ENCODE measurements around the gene NIT2.

NIT2 gene

GRCh38 chr3:100310355-100310965, 24.1 kb upstream of the NIT2 start:
- H3K27me3 ChIP-seq (ENCODE audit: control insufficient read depth, low read length): no peaks in the 10 kb centered on the region
- H3K27ac ChIP-seq (ENCODE audit: low read depth, low read length): no peak overlapping the region
- no peak for TF ChIP-seq EZH2phosphoT487 (IDR thresholded peaks at IDR 0.05; ENCODE audit: borderline replicate concordance, low read length)
- TF ChIP-seq CTCF (IDR thresholded peaks at IDR 0.05; ENCODE audit: low read depth, low read length, poor library complexity, severe bottlenecking): no peak
- H3K4me1 ChIP-seq (ENCODE audit: control insufficient read depth, low read length): no peaks in the 10 kb centered on the region
- no peaks in the 10 kb centered on the region for H3F3A ChIP-seq (ENCODE audit: control insufficient read depth, insufficient read depth)
- no peak overlapping the region for H3K4me3 ChIP-seq (ENCODE audit: low read length)
- H3K4me2 ChIP-seq (ENCODE audit: low read length): no peak overlapping the region
- peaks cover 7% of the 10 kb centered on the region; the same call in 1 of the 2 replicates for H3K36me3 ChIP-seq (ENCODE audit: control insufficient read depth, low read length)
- no peaks in the 10 kb centered on the region for H3K9me3 ChIP-seq (ENCODE audit: control insufficient read depth, insufficient read depth, low read length)
- no peaks in the 10 kb centered on the region for H3K79me2 ChIP-seq (ENCODE audit: control insufficient read depth, low read length)
- no peaks in the 10 kb centered on the region for H4K20me1 ChIP-seq (ENCODE audit: control insufficient read depth, insufficient read depth, low read depth, low read length)
- no peaks in the 10 kb centered on the region for H3K9me2 ChIP-seq (replicated peaks; ENCODE audit: control insufficient read depth, low read length)

GRCh38 chr3:100311011-100311410, 23.5 kb upstream of the NIT2 start:
- Histone ChIP-seq H3F3A (ENCODE audit: control insufficient read depth, insufficient read depth) (no peaks in the 10 kb centered on the region), H3K4me3 (ENCODE audit: low read length) (no peak overlapping the region), H4K20me1 (ENCODE audit: control insufficient read depth, insufficient read depth, low read depth, low read length) (no peaks in the 10 kb centered on the region), H3K27me3 (ENCODE audit: control insufficient read depth, low read length) (no peaks in the 10 kb centered on the region), H3K36me3 (ENCODE audit: control insufficient read depth, low read length) (peaks cover 7% of the 10 kb centered on the region; the same call in 1 of the 2 replicates), H3K79me2 (ENCODE audit: control insufficient read depth, low read length) (no peaks in the 10 kb centered on the region), H3K9me2 (replicated peaks; ENCODE audit: control insufficient read depth, low read length) (no peaks in the 10 kb centered on the region), H3K4me2 (ENCODE audit: low read length) (no peak overlapping the region), H3K9me3 (ENCODE audit: control insufficient read depth, insufficient read depth, low read length) (no peaks in the 10 kb centered on the region), H3K27ac (ENCODE audit: low read depth, low read length) (no peak overlapping the region), H3K4me1 (ENCODE audit: control insufficient read depth, low read length) (no peaks in the 10 kb centered on the region)
- TF ChIP-seq EZH2phosphoT487 (IDR thresholded peaks at IDR 0.05; ENCODE audit: borderline replicate concordance, low read length) (no peak), CTCF (IDR thresholded peaks at IDR 0.05; ENCODE audit: low read depth, low read length, poor library complexity, severe bottlenecking) (no peak)

- no peaks in the 10 kb centered on the region for H3K9me3 ChIP-seq (ENCODE audit: control insufficient read depth, insufficient read depth, low read length)
- TF ChIP-seq CTCF (IDR thresholded peaks at IDR 0.05; ENCODE audit: low read depth, low read length, poor library complexity, severe bottlenecking) (peak; percentile 64), EZH2phosphoT487 (IDR thresholded peaks at IDR 0.05; ENCODE audit: borderline replicate concordance, low read length) (no peak)
Measured at GRCh38 chr3:100316641-100317069, 17.9 kb upstream of the NIT2 start.

More at GRCh38 chr3:100316641-100317069, 17.9 kb upstream of the NIT2 start:
- no peak overlapping the region for H3K4me3 ChIP-seq (ENCODE audit: low read length)
- H3K27me3 ChIP-seq (ENCODE audit: control insufficient read depth, low read length): no peaks in the 10 kb centered on the region
- no peak overlapping the region for H3K27ac ChIP-seq (ENCODE audit: low read depth, low read length)
- H3K79me2 ChIP-seq (ENCODE audit: control insufficient read depth, low read length): no peaks in the 10 kb centered on the region
- no peaks in the 10 kb centered on the region for H3K36me3 ChIP-seq (ENCODE audit: control insufficient read depth, low read length)
- 0 out of 2 replicates have a peak, but pooled peaks cover 2% of the 10 kb centered on the region for H3F3A ChIP-seq (ENCODE audit: control insufficient read depth, insufficient read depth)
- H3K4me2 ChIP-seq (ENCODE audit: low read length): no peak overlapping the region
- no peaks in the 10 kb centered on the region for H3K4me1 ChIP-seq (ENCODE audit: control insufficient read depth, low read length)
- H3K9me2 ChIP-seq (replicated peaks; ENCODE audit: control insufficient read depth, low read length): no peaks in the 10 kb centered on the region
- H4K20me1 ChIP-seq (ENCODE audit: control insufficient read depth, insufficient read depth, low read depth, low read length): no peaks in the 10 kb centered on the region
